K562 (cell line): ENCODE results near the gene COQ3. TPM values are rescaled to one million over a fixed set of nuclear protein-coding genes. Genes with fewer than 3 reads are reported as not detected.

Experiments
- BACH1 ChIP-seq: fragments of 200-800 bp; sonication (Bioruptor generic); IDR thresholded peaks from 2 replicates; pipeline ENCODE4 v1.6.1; 2016; ENCODE audit warnings: missing genetic modification characterization, missing compliant biosample characterization
- E4F1 ChIP-seq: fragments of 250-450 bp; sonication (Bioruptor Pico); IDR thresholded peaks from 2 replicates; pipeline ENCODE4 v1.5.0; 2021; ENCODE audit warnings: mild to moderate bottlenecking, borderline replicate concordance
- EHMT2 ChIP-seq: fragments of 450-650 bp; IDR thresholded peaks from 2 replicates; pipeline ENCODE4 v1.6.1; 2018; ENCODE audit warnings: antibody characterized with exemption
- ELK1 ChIP-seq: sonication (generic); formaldehyde crosslinking; IDR thresholded peaks from 2 replicates; pipeline ENCODE4 v1.8.1; 2022; ENCODE audit warnings: missing genetic modification reagents
- FOXJ2 ChIP-seq: fragments of 200-800 bp; sonication (Bioruptor generic); IDR thresholded peaks from 2 replicates; pipeline ENCODE4 v1.6.1; 2016; ENCODE audit warnings: missing genetic modification characterization, missing compliant biosample characterization
- HLTF ChIP-seq: fragments of 450-650 bp; IDR thresholded peaks from 2 replicates; pipeline ENCODE4 v1.6.1; 2016
- IFI16 ChIP-seq: fragments of 250-450 bp; sonication (Bioruptor Pico); IDR thresholded peaks from 2 replicates; pipeline ENCODE4 v2.1.2; 2022; ENCODE audit warnings: mild to moderate bottlenecking, inconsistent platforms
- MYBL2 ChIP-seq, 2 experiments: fragments of 450-650 bp in 1 of 2; sonication (generic) in 1 of 2; formaldehyde crosslinking in 1 of 2; IDR thresholded peaks; 2 replicates each; pipeline versions ENCODE4 v1.6.1 to v1.8.1; 2017 to 2022; ENCODE audit warnings: borderline replicate concordance in 1 of 2, inconsistent platforms in 1 of 2, low read depth in 1 of 2, mild to moderate bottlenecking in 1 of 2, missing genetic modification reagents in 1 of 2, moderate library complexity in 1 of 2
- PRPF4 ChIP-seq: fragments of 200-400 bp; formaldehyde crosslinking; IDR thresholded peaks from one replicate; pipeline ENCODE4 v1.6.1; 2017; ENCODE audit warnings: low read length, low read depth, mild to moderate bottlenecking; ENCODE audit not compliant: insufficient read depth, poor library complexity, severe bottlenecking
- RBM15 ChIP-seq: fragments of 200-400 bp; formaldehyde crosslinking; IDR thresholded peaks from 2 replicates; pipeline ENCODE4 v1.6.1; 2018; ENCODE audit warnings: mild to moderate bottlenecking, low read length, moderate library complexity; ENCODE audit not compliant: insufficient read depth
- TAF9B ChIP-seq: fragments of 450-650 bp; IDR thresholded peaks from 2 replicates; pipeline ENCODE4 v1.6.1; 2018; ENCODE audit warnings: mild to moderate bottlenecking; ENCODE audit not compliant: partially characterized antibody
- THAP7 ChIP-seq: fragments of 250-450 bp; sonication (Bioruptor Pico); IDR thresholded peaks from 2 replicates; pipeline ENCODE4 v1.5.0; 2021
- WHSC1 ChIP-seq: IDR thresholded peaks from one replicate; pipeline ENCODE4 v1.6.1; 2012; ENCODE audit warnings: low read length, control low read depth, inconsistent platforms
- ZNF589 ChIP-seq: fragments of 200-800 bp; sonication (Bioruptor generic); IDR thresholded peaks from 2 replicates; pipeline ENCODE4 v1.6.1; 2016; ENCODE audit warnings: low read depth, missing genetic modification characterization, missing compliant biosample characterization
- ZNF77 ChIP-seq: fragments of 250-450 bp; sonication (Bioruptor Pico); IDR thresholded peaks from 2 replicates; pipeline ENCODE4 v1.5.0; 2020
- ZNF780A ChIP-seq: fragments of 250-450 bp; sonication (Bioruptor Pico); IDR thresholded peaks from 2 replicates; pipeline ENCODE4 v1.5.0; 2021; ENCODE audit warnings: mild to moderate bottlenecking
- polyA plus RNA-seq, 8 experiments: library from polyadenylated mRNA; depleted of rRNA in 4 of 8; stranded (reverse) in 5 of 8; unstranded in 3 of 8; fragments of >200 nt; fragmentation: Nextera tagmentation in 2 of 8; fragmentation: Illumina TruSeq in 1 of 8; extraction: Ambion mirVana in 2 of 8; extraction: Trizol in 1 of 8; gene quantifications; 2 replicates each; pipeline versions ENCODE4 v1.2.1 to v1.2.3, GENCODE V29; 2011 to 2014; ENCODE audit warnings: inconsistent platforms in 1 of 8, missing spikeins in 1 of 8
- total RNA-seq, 7 experiments: library from RNA; depleted of rRNA in 6 of 7; stranded (reverse); fragments of >200 nt in 6 of 7; fragmentation: Illumina TruSeq in 2 of 7; extraction: Trizol in 2 of 7; gene quantifications; 2 replicates each; pipeline versions ENCODE4 v1.2.1 to v1.2.3, GENCODE V29; 2011 to 2021; ENCODE audit warnings: low replicate concordance in 1 of 7
- TF ChIP-seq, protein P1 (sequence below): fragments of 250-450 bp; sonication (Bioruptor Pico); IDR thresholded peaks from 2 replicates; pipeline ENCODE4 v1.8.0; 2021; ENCODE audit warnings: moderate library complexity, mild to moderate bottlenecking, inconsistent platforms
- TF ChIP-seq, protein P2 (sequence below): fragments of 250-450 bp; sonication (Bioruptor Pico); IDR thresholded peaks from 2 replicates; pipeline ENCODE4 v1.5.0; 2020; ENCODE audit warnings: mild to moderate bottlenecking, borderline replicate concordance

Gene COQ3
- total and polyA plus RNA-seq, 9 of the 15 experiments (the other 6 are each of a cell fraction or from before 2014, with no cell fraction given) = 16.9 to 137 (median 33.9) TPM

DNA sequence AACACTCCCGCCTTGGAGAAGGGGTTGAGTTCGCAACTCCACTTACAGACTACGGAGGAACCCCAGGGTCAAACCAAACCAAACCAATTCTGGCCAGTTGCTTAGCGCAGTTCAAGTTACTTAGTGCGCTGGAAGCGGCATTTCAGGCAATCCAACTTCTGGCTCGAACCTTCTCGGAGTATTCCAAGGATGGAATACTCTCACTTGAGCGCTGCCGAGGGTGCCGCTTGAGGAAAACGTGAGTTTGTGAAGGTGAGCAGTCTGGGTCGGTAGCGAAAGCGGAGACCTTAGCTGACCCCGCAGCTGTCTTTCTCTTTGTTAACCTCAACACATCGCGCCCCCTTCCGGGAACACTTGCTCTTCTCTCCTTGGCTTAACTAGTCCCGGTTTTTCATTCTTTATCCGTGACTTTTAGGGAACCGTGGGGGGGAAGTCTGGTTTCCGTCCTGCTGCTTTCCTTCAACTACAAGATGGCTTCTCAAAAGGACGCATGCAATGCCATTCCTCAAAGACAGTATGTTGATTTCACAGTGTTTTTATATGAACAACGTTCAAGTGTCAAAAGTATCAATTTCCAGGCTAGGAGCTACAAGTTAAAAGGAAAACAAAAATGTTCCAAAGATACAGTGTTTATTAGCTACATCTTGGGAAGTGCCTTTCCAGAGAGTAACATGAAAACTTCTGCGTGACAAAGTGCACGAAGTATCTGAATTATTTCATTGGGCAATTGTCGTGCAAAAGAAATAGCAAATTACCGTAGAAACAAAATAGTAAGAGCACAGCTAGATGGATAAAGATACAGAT lies 31.9 kb upstream of the COQ3 start (continued):
- TF ChIP-seq ELK1 (CRISPR knock-in tag) (no peak), WHSC1 (no peak), BACH1 (no peak; the same call in 1 of the 2 replicates), ZNF77 (CRISPR knock-in tag) (no peak), IFI16 (CRISPR knock-in tag) (no peak), THAP7 (CRISPR knock-in tag) (no peak), TAF9B (no peak), ZNF589 (CRISPR knock-in tag) (no peak), EHMT2 (no peak), RBM15 (no peak), HLTF (peak; percentile 75; the same call in 1 of the 2 replicates), PRPF4 (no peak), FOXJ2 (tag) (peak; percentile 7; the same call in 1 of the 2 replicates), MYBL2 (IDR thresholded peaks at IDR 0.05; ENCODE audit: low read depth) (no peak), MYBL2 (CRISPR knock-in tag; IDR thresholded peaks at IDR 0.05; ENCODE audit: borderline replicate concordance) (no peak), ZNF780A (CRISPR knock-in tag) (no peak), E4F1 (no peak)
- TF ChIP-seq, protein P1, sequence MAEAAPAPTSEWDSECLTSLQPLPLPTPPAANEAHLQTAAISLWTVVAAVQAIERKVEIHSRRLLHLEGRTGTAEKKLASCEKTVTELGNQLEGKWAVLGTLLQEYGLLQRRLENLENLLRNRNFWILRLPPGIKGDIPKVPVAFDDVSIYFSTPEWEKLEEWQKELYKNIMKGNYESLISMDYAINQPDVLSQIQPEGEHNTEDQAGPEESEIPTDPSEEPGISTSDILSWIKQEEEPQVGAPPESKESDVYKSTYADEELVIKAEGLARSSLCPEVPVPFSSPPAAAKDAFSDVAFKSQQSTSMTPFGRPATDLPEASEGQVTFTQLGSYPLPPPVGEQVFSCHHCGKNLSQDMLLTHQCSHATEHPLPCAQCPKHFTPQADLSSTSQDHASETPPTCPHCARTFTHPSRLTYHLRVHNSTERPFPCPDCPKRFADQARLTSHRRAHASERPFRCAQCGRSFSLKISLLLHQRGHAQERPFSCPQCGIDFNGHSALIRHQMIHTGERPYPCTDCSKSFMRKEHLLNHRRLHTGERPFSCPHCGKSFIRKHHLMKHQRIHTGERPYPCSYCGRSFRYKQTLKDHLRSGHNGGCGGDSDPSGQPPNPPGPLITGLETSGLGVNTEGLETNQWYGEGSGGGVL (CRISPR knock-in tag) = no peak
- TF ChIP-seq, protein P2, sequence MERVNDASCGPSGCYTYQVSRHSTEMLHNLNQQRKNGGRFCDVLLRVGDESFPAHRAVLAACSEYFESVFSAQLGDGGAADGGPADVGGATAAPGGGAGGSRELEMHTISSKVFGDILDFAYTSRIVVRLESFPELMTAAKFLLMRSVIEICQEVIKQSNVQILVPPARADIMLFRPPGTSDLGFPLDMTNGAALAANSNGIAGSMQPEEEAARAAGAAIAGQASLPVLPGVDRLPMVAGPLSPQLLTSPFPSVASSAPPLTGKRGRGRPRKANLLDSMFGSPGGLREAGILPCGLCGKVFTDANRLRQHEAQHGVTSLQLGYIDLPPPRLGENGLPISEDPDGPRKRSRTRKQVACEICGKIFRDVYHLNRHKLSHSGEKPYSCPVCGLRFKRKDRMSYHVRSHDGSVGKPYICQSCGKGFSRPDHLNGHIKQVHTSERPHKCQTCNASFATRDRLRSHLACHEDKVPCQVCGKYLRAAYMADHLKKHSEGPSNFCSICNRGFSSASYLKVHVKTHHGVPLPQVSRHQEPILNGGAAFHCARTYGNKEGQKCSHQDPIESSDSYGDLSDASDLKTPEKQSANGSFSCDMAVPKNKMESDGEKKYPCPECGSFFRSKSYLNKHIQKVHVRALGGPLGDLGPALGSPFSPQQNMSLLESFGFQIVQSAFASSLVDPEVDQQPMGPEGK = no peak
